Stimulated activated CD4-positive, alpha-beta T cell treated with anti-CD3 and anti-CD28 coated beads, Interleukin-4, amount 100 ng/mL, for 48 hours (primary cell): ENCODE data around the gene PRXL2A.

ENCODE experiments used
- DNase-seq, 2 donors: peaks; one replicate each; pipeline ENCODE4 v3.0.0-alpha.2; 2020; ENCODE audit warnings: low read depth in 2 of 2

PRXL2A gene

DNA sequence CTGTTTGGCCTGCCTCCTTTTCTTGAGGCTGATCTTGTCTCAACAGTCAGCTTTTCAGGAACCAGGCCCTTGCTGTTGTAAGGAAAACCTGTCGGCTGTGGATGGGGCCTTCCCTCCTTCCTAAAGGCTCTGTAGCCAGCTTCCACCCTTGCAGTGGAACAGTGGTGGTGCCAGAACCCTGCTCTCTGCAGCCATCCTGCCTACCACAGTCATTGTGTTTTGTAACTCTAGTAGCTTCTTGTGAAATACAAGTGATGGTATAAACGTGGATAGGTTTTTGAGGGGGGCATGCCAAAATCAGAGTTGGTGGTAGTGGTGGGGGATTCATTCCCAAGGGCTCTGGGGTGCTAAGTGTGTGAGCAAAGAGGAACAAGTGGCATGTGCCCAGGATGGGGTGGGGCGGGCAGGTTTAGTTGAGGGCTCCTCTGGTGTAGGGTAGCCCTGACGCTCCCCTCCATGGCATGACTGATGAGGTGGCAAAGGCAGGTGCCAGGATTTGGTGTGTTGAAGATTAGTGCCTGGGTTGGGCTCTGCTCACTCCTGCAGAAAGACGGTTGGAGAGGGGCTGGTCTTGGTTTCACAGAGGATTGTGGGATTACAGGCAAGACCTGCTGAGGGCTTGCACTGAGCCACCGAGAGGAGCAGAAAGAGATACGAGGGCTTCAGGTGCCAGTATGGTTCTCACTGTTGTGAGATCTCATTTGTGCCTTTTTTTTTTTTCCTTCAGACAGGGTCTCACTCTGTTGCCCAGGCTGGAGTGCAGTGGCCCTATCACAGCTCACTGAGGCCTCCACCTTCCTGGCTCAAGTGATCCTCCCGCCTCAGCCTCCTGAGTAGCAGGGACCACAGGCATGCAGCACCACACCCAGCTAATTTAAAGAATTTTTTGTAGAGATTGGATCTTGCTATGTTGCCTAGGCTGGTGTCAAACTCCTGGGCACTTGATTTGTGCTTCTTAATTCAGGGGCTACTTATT lies 53.1 kb downstream of the PRXL2A start:
- DNase-seq, result no peak

DNA sequence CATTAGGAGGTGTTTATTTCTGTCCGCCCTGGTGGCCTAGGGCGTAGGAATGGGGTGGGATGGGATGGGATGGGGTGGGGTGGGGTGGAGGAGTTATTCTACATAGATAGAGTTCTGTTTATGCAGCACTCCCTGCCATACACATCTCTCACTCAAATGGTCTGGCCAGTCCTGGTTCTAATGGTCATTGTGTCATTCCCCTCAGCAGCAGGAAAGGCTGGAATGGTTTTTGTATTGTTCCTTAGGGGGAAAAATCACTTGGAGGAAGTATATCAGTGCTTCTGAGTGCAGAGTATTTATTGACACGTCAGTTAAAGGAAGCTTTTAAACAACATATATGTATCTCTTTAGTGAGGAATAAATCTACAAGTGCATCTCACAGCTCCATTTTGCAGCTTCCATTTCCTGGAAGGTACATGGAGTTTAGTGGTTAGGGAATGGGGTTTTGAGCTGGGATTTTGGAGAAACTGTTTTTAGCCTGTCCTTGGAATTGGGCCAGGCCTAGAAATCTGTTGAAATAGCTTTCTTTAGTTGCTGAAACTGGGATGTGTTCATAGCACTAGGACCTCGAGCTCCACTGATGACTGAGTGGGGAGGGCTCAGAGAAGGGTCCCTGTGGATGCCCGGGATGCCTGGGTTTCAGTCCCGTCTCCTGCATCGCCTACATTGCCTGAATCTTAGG lies 54.1 kb downstream of the PRXL2A start:
- DNase-seq, result no peak

DNA sequence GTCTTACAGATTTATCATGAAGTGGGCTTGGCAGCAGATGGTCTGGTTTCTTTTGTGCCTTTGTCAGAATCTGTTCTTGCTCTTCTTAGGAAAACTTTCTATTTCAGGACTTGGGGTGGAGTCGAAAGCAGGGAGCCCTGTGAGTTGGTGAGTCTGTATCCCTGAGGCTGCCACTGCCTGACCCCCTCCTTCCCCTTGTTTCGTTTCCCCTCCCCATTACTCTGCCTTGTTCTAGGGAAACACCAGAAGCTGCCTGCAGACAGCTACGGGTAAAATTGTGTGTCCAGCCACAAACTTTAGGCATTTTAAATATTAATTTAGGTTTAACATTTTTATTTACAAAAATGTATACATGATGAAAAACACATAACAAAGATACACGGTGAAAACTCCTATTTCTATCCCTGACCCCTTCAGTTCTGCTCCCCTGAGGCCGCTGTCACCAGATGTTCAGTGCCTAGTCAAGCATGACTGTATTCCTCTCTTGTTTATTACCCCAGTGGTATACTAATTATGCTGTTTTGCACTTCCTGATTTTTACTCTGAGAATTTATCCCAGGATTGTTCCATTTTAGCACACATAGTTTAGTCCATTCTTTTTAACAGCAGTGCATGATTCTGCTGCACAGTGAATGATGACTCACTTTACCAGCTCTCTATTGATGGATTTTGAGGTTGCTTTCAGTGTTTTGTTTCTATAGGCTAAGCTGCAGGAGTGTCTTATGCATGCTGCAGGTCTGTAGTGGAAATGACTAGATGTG lies 54.8 kb downstream of the PRXL2A start:
- no peak for DNase-seq

DNA sequence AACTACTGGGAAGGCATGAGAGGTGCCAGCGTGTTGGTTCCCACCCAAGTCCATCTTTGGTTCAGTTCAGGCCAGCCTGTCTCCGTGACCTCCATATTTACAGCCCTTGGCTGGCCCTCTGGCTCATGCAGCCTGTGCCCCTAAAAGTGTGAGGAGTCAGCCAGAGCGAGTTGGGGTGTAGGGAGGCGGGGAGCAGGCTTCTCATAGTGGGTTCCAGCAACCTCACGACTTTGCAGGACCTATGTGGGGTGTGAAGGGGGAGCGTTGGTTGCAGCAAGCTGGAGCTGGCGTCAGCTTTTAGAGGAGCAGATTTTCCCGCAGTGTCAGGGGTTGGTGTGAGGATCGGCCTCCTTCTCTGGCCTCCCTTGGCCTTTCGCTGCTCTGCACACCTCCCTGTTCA lies 55.5 kb downstream of the PRXL2A start:
- no peak for DNase-seq

DNA sequence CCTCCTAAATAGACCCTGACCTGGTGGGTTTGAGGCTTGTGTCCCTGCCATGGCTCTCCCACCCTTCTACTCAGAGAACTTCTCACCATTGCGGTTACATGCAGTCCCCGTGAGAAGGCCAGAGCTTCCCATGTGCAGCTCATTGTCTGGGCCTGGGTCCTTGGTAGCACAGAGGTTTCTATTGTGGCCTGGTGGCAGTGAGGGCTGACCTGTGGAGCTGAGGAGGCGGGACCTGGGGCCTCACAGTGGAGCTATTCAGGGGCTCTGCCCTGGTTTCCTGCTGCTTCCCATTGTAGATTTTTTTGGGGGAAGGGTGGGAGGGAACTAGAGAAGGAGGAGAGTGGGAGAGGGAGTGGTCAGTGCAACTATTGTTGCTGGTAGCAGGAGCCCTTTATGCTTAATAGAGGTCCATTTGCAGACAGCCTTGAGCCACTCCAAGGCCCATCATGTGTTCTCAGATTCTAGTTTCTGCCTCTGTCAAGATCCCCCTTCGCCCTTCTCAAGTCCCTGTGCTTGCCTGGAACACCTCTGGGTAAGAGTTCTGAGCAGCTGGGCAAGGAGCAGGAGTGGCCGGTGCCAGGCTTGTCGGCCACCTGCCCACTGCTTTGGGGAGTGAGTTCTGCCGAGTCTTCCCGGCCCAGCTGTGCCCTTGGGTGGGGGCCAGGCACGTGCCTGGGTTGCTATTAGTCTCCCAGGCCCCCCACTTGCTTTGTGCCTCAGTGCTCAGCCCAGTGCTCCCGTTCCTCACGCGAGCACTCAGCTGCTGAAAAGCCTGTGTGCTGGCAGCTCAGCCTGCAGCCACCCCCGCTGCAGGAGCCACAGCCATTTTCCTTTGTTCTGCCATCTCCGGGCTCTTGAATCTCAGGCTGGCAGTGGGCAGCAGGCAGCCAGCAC lies 56.5 kb downstream of the PRXL2A start:
- DNase-seq, result no peak

DNA sequence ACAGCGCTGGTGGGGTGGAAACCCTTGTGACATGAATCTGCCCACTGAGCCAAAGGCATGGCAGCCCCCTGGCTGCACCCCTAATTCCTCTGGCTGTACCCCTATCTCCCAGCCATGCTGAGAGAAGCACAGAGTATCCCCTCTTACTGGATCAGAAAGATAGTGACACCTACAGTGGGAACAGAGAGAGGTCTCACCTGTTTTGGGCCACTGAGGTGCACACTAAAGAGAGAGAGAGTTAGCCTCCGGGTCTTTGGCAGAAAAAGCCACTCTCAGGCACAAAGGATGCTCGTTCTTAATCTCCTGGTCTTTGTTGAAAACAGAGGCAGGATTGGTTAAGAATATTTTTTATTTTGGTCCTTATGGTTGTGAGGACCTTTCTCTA lies 57.1 kb downstream of the PRXL2A start:
- no peak for DNase-seq

DNA sequence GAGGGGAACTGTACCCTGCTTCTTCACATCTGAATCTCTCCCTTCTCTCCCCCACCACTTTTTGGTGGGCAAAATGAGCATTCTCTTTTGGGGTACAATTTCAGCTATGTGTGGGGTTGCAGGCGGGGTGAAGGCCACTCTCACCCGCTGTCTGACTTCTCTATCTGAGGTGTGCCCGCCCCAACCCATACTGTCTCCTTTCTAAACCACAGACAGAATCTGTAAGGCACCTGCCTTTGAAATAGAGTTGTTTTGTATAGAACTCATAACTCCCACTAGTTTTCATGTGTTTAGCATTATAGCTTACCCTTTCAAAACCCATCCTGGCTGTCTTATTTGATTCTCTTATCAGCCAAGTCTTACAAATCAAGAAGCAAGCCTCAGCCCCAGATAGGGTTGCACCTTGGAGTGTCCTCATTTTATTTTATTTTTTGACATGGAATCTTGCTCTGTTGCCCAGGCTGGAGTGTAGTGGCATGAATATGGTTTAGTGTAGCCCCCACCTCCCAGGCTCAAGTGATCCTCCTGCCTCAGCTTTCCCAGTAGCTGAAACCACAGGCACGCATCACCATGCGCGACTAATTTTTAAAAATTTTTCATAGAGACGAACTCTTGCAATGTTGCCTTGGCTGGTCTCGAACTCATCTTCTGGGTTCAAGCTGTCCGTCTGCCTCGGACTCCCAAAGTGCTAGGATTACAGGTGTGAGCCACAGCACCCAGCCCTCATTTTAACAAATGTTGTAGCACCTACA lies 57.7 kb downstream of the PRXL2A start:
- no peak for DNase-seq

DNA sequence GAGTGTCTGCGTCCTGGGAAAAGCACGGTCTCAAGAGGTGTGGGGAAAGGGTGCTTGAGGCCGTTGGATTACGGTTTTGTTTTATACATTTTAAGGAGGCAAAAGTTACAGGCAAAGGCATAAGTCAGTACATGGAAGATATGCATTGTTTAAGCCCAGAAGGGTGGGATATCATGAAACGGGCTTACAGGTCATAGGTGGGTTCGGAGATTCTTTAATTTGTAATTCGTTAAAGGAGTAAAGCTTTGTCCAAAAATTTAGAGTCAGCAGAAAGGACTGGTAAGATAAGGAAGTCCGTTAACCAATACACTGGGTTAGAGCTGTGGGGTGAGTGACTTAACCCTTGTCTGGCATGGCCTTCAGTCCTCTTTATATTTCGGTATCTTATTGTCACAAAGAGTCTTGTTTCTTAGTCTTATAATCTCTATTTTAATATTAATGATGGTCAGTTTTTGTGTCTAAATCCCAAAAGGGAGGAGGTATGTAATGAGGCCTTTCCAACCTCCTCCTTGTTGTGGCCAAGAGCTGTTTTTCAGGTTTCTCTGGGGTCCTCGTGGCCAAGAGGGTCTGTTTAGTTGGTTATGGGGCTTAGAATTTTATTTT lies 58.5 kb downstream of the PRXL2A start:
- no peak for DNase-seq

DNA sequence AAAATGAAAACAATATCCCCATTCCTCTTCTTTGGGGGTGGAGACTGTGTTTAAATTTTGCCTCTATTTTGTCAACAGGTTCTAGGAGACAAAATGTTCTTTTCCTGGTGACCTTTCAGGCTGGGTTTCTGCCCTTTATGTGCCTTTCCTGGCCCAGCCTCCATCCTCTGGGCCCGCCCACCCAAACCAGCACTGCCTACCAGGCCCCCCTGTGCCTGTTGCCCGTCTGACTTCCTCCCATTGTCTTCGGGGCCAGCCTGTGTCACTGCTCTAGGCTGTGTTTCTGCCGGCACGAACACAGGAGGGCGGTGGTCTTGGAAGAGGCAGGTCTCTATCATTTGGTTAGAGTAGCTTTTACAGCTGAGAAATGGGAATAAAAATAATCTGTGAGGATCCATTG lies 59.7 kb downstream of the PRXL2A start:
- no peak for DNase-seq

DNA sequence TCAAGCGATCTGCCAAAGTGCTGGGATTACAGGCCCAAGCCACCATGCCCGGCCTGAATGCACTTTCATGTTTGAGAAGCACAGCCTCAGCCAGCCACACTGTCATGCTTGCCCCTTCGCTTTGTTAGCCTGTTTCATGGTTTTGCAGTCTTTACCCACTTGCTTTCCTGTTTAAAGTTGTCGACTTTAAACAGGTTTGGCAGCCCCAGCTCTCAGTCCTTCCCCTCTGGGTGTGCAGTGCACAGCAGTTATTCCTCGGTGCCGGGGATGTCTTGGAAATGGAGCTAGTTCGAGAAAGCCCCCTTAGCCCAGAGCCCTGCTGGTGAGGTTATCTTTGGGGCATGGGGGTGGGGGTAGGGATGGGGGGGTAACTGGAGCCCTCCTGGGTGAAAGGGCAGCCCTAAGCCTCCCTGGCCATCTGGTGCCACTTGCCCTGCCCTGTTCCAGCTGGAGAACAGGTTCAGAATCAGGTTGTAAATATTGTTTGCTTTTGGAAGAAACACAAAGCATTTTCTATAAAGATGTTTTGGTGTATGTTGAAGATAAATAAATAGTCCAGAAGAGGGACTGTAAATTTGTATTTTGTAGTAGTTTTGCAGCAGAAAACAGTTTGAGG lies 60.6 kb downstream of the PRXL2A start:
- DNase-seq, result no peak

DNA sequence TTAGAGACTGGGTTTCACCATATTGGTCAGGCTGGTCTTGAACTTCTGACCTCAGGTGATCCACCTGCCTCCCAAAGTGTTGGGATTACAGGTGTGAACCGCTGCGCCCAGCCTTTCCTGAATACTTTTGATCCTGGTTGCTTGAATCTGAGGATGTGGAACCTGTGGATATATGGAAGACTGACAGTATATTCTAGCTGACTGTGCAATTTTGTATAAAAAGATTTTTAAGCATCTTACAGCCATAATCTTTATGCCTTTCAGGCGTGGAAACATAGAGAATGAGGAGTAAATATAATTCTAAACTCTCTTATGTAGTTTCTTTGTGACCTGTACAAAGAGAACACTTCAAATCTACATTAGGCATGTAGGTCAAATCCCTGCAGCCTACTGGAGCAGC lies 61.9 kb downstream of the PRXL2A start:
- no peak for DNase-seq

DNA sequence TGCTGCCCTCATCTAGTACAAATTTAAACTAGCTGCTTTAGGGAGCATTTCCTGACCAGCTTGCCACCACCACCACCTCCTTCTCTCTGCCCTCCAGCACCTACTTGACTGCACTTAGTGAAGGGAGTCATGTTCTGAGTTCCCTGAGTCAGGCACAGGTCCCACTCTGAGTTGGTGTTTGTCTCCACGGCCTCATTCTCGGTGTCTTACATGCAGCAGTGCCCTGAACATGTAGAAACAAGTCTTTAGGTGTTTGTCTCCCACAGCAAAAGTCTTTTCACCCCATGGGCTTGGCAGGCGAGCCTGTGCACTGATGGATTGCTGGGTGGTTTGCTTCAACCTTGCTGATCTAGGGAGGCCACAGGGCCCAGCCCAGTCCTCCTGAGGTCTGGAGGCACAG lies 62.6 kb downstream of the PRXL2A start:
- no peak for DNase-seq

DNA sequence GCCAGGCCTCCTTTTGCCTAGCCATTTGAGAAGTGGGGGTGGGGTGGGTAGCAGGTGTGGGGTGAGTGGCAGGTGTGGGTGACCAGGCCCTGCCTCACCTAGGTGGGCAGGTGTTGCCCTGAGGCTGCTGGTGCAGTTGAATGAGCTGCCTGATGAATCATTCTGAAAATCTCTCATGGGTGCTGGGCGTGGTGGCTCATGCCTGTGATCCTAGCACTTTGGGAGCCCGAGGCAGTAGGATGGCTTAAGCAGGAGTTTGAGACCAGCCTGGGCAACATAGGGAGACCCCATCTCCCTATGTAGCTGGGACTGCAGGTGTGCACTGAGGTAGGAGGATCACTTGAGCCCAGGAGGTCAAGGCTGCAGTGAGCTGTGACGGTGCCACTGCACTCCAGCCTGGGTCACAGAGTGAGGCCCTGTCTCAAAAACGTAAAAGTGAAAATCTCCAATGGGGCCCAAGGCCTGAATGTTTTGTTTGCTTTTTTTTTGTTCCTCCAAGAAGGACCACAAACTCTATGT lies 63.4 kb downstream of the PRXL2A start:
- DNase-seq, result no peak

DNA sequence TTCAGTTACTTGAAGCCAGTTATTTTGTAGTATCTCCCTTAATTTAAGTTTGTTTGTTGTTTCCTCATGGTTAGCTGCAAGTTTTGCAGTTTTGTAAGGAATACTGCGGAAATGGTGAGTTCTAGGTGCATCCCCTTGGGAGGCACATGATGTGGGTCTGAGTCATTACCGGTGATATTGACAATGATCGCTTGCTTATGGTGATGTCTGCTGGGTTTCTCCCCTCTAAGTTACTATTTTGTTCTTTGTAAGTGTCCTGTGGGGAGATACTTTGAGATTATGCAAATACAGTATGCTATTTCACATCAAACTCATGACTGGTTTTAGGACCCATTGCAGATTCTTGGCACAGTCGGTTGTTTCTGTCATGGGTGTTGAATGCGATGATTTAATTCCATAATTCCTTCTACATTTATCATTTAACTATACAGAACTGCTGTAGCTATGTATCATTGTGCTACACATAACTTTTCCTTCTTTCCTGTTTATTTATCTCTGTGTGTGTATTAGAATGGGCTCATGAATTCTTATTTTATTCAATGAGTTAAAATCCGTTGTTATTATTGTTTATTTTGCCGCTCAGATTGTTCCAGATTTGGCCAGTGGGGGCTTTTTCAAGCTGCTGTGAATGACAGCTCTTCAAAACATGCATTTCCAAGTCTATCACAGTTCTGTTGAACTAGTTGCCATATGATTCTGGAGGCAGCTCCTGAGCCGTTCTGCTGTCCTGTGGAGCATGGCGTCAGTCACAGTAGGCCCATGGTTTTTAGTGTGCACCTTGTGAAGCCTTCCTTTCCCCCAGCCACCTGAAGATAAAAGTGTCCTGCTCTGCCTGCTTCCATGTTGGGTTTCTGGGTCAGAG lies 64.1 kb downstream of the PRXL2A start:
- DNase-seq, result no peak

DNA sequence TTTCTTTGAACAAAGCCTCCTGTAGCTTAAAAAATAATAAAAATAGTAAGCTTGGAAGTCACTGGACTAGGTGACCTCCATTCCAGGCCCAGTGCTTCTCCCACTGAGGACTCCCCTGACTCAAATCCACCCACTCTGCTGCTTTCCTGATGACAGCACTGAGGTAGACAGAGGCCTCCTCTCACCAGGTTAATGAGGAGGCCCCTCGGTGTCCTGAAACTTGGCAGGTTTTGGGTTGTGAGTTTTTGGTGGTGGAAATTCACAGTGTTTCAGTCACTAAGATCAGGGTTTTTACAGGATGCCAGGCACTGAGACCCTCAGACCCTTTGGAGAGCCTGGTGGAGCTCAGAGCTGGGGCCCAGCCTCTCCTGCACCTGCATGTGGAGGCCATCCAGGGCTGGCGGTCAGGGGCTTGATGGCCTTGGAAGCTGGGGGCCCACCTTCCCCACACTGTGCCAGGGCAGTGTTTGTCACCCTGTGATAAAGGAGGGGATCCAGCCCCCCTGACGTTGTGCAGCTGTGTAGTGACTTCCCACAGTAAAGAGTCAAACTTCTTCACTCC lies 64.8 kb downstream of the PRXL2A start:
- no peak for DNase-seq

DNA sequence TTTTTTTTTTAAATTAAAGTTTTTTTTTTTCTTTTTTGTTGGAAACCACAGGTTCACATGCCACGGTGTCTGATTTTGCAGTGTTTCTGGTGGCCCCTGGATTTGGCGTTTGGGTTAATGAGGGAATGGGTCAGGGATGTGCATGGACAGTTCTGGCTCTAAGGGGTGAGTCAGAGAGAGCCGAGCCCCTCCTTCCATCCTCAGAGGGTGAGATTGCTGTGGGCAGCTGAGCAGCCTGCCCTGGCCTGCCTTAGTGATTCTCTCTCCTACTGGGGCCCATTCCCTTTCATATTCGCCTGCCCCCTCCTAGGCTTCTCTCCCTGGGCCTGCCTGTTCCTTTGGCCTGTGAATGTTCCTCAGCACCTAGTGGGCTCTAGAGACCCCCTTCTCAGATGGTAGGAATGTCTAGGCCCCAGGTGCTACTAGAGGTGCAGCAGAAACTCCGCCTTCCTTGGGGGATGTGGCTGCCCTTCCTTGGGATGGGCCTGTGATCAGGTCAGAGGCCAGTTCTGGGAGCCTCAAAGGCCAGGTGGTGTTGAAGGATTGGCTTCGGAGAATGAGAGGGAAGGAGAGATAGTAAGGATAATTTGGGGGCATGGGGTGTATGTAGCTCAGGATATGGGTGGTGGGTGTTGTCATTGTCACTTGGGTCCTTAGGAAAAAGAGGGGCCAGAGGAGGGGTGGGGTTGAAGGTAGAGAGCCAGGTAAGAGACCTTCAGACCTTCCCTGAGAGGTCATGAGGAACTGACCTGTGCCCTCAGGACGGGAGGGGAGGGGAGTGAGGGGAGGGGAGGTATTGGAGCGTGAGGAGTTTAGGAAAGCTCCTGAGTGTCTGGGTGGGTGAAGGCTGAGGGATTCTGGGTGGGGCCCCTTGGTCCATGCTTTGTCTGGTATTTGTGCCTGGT lies 65.6 kb downstream of the PRXL2A start:
- no peak for DNase-seq

DNA sequence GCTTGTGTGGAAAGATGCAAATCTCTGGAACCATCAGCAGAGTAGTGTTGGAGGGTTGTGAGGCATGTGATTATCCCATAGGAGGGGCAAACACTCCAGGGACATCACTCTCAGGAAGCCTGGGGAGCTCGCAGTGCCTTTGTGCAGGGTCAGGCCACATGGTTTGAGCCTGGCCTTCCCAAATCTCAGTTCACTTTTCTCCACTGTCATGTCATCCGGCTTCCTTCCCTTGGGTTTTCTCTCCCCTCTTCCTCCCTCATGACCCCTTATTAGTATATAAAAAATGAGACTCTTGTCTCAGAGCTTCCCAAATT lies 66.2 kb downstream of the PRXL2A start:
- no peak for DNase-seq
